GM18909 (cell line): ENCODE data around the gene MMP15.
"Not testable (repeated sequence)": the region's sequence is repeated elsewhere in the genome, so short reads cannot be mapped to it uniquely, and the experiment has no call there.

Experiments
- ATAC-seq: cut with Tn5 transposase; IDR thresholded peaks from one replicate; pipeline ENCODE4 v1.9.1; 2021; ENCODE audit warnings: mild to moderate bottlenecking; ENCODE audit not compliant: unreplicated experiment, poor library complexity

Gene MMP15

GRCh38 chr16:58077796-58078195 is 52.2 kb downstream of the MMP15 start:
- no peak for ATAC-seq

DNA sequence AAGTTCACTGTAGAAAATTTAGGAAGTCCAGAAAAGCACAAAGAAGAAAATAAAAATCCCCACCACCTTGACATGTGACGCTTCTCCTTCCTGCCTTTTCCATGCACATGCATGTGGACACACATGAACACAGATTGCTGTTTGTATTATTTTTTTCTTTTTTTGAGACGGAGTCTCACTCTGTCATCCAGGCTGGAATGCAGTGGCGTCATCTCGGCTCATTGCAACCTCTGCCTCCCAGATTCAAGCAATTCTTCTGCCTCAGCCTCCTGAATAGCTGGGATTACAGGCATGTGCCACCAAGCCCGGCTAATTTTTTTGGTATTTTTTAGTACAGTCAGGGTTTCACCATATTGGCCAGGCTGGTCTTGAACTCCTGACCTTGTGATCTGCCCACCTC is 55.1 kb downstream of the MMP15 start:
- ATAC-seq = not testable (repeated sequence)

GRCh38 chr16:58082381-58082780 is 56.8 kb downstream of the MMP15 start:
- no peak for ATAC-seq

GRCh38 chr16:58084635-58085034 is 59.1 kb downstream of the MMP15 start:
- ATAC-seq = no peak

DNA sequence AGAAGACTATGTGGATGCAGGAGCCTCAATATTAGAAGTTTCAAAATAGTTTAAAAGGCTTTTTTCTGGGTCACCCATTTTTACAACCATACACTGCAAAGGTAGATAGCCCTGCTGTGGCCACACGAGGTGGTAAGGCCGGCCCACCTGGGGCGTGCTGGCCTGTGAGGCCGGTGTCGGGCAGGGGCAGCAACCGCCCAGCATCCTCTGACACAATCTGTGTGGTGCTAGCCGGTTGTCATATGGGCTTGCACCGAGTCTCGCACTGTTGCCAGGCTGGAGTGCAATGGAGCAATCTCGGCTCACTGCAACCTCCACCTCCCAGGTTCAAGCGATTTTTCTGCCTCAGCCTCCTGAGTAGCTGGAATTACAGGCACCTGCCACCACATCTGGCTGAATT is 59.6 kb downstream of the MMP15 start:
- ATAC-seq = no peak

DNA sequence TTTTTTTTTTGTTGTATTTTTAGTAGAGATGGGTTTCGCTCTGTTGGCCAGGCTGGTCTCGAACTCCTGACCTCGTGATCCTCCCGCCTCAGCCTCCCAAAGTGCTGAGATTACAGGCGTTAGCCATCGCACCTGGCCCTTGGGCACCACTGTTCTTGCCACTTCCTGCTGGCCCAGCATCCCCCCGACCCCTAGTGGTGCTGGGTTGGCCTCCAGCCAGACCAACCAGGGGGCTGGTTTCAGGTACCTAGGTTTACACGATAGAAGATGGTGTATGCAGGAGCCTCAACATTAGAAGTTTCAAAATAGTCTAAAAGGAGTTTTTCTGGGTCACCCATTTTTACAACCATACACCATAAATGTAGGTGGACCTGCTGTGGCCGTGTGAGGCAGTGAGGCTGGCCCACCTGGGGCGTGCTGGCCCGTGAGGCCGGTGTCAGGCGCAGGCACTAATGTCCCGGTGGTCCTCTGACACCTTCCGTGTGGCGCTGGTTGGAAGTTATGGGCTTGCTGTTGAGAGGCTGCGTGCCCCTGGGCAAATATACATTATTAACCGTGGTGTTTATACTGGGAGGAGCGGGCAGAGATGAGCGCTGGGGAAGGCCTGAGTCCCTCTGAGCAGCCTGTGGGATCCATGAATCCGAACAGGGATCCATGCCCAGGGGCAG is 60.2 kb downstream of the MMP15 start:
- ATAC-seq = no peak

- ATAC-seq = no peak
Observed at GRCh38 chr16:58086381-58087208, 61.0 kb downstream of the MMP15 start.

DNA sequence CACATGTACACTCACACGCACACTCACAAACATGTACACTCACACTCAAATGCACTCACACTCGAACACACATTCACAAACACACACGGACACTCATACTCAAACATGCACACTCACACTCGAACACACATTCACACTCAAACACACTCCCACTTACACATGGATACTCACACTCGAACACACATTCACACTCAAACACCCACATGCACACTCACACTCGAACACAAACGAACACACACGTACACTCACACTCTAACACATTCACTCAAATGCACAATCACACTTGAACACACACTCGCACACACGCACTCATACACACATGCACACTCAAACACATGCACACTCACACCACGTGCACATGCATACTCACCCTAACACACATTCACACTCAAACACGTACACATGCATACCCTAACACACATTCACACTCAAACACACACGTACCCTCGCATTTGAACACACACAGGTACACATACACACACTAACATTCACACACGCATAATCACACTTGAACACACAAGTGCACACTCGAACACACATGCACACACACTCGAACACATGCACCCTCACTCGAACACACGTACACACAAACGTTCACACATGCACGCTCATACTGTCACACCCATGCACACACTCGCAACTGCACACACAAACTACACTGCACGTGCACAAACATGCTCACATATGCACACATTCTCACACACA is 61.8 kb downstream of the MMP15 start:
- no peak for ATAC-seq

DNA sequence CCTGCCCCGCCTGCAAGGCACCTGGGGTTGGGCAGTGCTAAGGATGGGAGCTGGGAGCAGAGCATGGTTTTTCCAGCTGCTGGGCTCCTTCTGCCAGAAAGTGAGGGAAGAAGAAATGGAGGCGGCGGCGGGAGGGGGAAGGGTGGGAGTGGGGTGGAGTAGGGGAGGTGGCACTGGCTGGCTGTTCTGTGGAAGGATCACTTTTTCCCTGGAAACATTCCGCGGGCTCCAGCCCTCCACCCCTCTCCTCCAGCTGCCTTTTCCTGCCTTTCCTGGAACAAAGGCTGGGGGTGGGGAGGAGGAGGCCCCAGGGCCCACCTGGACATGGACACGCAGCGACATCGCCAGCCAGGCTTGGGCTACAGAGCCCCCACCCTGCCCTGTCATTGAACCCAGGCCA is 62.5 kb downstream of the MMP15 start:
- no peak for ATAC-seq

DNA sequence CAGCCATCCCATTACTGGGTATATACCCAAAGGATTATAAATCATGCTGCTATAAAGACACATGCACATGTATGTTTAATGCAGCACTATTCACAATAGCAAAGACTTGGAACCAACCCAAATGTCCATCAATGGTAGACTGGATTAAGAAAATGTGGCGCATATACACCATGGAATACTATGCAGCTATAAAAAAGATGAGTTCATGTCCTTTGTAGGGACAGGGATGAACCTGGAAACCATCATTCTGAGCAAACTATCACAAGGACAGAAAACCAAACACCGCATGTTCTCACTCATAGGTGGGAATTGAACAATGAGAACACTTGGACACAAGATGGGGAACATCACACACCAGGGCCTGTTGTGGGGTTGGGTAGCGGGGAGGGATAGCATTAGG is 64.8 kb downstream of the MMP15 start:
- not testable (repeated sequence) for ATAC-seq

GRCh38 chr16:58094026-58094425 is 68.5 kb downstream of the MMP15 start:
- ATAC-seq = no peak

DNA sequence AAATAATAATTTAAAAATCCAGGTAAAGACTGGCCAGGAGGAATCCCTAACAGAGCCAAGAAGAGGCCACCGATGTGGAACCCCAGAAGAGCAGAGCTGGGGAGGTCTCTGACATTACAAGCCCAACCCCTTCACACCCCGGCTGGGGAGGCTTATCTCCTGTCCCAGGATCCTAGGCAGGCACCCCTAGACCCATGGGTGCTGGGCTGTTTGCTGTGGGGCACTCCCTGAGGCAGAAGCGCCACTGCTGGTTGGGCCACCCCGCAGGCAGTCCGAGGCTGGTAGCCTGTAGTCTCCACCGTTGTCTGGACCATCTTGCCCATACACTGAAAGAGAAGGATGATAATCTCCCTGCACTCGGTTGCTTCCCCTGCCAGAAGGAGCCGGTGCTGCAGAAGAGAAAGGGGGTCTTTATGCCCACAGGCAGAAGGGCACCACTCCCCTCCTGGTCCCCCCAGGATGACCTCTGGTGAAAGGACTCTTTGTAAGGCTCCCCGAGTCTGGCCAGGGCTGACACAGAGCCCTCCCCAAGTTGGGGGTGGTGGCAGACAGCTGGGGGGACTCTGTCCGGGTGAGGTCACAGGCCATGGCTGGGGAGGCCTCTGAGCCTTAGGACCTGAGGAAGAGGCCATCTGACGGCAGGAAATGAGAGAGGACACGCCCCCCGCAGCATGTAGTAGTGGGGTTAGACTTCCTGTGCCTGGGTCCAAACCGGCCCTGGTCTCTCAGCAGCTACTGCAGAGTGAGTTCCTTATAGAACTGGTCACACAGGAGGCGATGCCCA is 69.4 kb downstream of the MMP15 start:
- ATAC-seq = no peak

DNA sequence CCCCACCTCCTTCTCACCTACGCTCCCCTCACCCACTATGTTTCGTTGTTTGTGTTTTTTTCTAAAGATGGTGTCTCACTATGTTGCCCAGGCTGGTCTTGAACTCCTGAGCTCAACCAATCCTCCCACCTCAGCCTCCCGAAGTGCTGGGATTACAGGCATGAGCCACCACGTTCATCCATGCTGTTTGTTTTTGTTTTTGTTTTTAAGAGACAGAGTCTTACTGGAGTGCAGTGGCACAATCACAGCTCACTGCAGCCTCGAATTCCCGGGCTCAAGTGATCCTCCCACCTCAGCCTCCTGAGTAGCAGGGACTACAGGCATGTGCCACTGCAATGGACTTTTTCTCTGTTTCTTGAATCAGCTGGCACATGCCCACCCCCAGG is 70.0 kb downstream of the MMP15 start:
- not testable (repeated sequence) for ATAC-seq

- no peak for ATAC-seq
Observed at GRCh38 chr16:58096249-58096648, 70.7 kb downstream of the MMP15 start.
